K562 (cell line): ENCODE results near the gene ZNF268.

ENCODE experiments used
- BRCA1 ChIP-seq, 2 experiments: fragments of 450-650 bp in 1 of 2; sonication (generic) in 1 of 2; formaldehyde crosslinking in 1 of 2; IDR thresholded peaks; 2 replicates each; pipeline versions ENCODE4 v1.5.0 to v1.6.1; 2017 to 2020; ENCODE audit warnings: mild to moderate bottlenecking in 1 of 2, missing genetic modification reagents in 1 of 2
- NCOA4 ChIP-seq: fragments of 450-650 bp; IDR thresholded peaks from 2 replicates; pipeline ENCODE4 v1.6.1; 2018; ENCODE audit warnings: mild to moderate bottlenecking; ENCODE audit not compliant: partially characterized antibody
- TF ChIP-seq, protein P1 (sequence below), 3 experiments: IDR thresholded peaks in 2 of 3; conservative IDR thresholded peaks in 1 of 3; 2 replicates each; pipeline ENCODE4 v1.5.1; 2011 to 2012; ENCODE audit warnings: low read length in 3 of 3, mild to moderate bottlenecking in 3 of 3, control low read depth in 2 of 3, improper control_type of control experiment in 1 of 3, inconsistent platforms in 1 of 3, low read depth in 1 of 3, mixed read lengths in 1 of 3, moderate library complexity in 1 of 3; ENCODE audit not compliant: insufficient read depth in 2 of 3

GRCh38 chr12:133264173-133264572 lies 82.9 kb downstream of the ZNF268 start:
- TF ChIP-seq NCOA4 (no peak), BRCA1 (IDR thresholded peaks at IDR 0.05) (no peak), BRCA1 (CRISPR knock-in tag; IDR thresholded peaks at IDR 0.05) (no peak)
- TF ChIP-seq, protein P1, sequence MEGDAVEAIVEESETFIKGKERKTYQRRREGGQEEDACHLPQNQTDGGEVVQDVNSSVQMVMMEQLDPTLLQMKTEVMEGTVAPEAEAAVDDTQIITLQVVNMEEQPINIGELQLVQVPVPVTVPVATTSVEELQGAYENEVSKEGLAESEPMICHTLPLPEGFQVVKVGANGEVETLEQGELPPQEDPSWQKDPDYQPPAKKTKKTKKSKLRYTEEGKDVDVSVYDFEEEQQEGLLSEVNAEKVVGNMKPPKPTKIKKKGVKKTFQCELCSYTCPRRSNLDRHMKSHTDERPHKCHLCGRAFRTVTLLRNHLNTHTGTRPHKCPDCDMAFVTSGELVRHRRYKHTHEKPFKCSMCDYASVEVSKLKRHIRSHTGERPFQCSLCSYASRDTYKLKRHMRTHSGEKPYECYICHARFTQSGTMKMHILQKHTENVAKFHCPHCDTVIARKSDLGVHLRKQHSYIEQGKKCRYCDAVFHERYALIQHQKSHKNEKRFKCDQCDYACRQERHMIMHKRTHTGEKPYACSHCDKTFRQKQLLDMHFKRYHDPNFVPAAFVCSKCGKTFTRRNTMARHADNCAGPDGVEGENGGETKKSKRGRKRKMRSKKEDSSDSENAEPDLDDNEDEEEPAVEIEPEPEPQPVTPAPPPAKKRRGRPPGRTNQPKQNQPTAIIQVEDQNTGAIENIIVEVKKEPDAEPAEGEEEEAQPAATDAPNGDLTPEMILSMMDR (IDR thresholded peaks at IDR 0.05 in 2 of 3, conservative IDR thresholded peaks at IDR 0.05 in 1 of 3; ENCODE audit: insufficient read depth in 2 of 3, low read depth in 1 of 3, low read length in 3 of 3), result no peak
